Measurements from ENCODE around the gene DEFB118. TPM values are rescaled to one million over a fixed set of nuclear protein-coding genes. Genes with fewer than 3 reads are reported as not detected.

Gene DEFB118
- total RNA-seq, 1 donor from 2014 or later: not detected

- no peak overlapping the region for H3K4me3 ChIP-seq (ENCODE audit: low read depth, low read length)
- DNase-seq (ENCODE audit: low read depth): no peak
- TF ChIP-seq CTCF (conservative IDR thresholded peaks at IDR 0.05; ENCODE audit: low read depth, low read length): no peak
Observed at GRCh38 chr20:31415653-31416052, 47.3 kb downstream of the DEFB118 start.

GRCh38 chr20:31418307-31418706 is 49.9 kb downstream of the DEFB118 start:
- TF ChIP-seq CTCF (conservative IDR thresholded peaks at IDR 0.05; ENCODE audit: low read depth, low read length): no peak
- DNase-seq (ENCODE audit: low read depth): no peak
- H3K4me3 ChIP-seq (ENCODE audit: low read depth, low read length): no peak overlapping the region

Other genes with a start within 250 kb of the DEFB118 start
- gene DEFB115, start 110.9 kb upstream of the DEFB118 start, total RNA-seq: not detected in 2 replicates
- not detected in 2 replicates for gene DEFB116, start 60.0 kb upstream of the DEFB118 start, total RNA-seq
- not detected in 2 replicates for gene DEFB119, start 22.0 kb downstream of the DEFB118 start, total RNA-seq
- gene DEFB121, start 37.6 kb downstream of the DEFB118 start, total RNA-seq: not detected in 2 replicates
- gene DEFB123, start 72.0 kb downstream of the DEFB118 start, total RNA-seq: not detected in 2 replicates
- gene DEFB124, start 106.5 kb downstream of the DEFB118 start, total RNA-seq: not detected in 2 replicates
- not detected in 2 replicates for gene REM1, start 106.7 kb downstream of the DEFB118 start, total RNA-seq
- 61.1 and 104 TPM in 2 replicates for gene HM13, start 145.8 kb downstream of the DEFB118 start, total RNA-seq
- gene ID1, start 236.7 kb downstream of the DEFB118 start, total RNA-seq: 237 and 302 TPM in 2 replicates